GM12874 (cell line): ENCODE results near the gene DLG5.

Source experiments
- CTCF ChIP-seq: IDR thresholded peaks from 2 replicates; pipeline ENCODE4 v1.5.1; 2011; ENCODE audit warnings: low read depth, mild to moderate bottlenecking, control low read depth, low read length, moderate library complexity; ENCODE audit not compliant: insufficient read depth

The DLG5 gene

DNA sequence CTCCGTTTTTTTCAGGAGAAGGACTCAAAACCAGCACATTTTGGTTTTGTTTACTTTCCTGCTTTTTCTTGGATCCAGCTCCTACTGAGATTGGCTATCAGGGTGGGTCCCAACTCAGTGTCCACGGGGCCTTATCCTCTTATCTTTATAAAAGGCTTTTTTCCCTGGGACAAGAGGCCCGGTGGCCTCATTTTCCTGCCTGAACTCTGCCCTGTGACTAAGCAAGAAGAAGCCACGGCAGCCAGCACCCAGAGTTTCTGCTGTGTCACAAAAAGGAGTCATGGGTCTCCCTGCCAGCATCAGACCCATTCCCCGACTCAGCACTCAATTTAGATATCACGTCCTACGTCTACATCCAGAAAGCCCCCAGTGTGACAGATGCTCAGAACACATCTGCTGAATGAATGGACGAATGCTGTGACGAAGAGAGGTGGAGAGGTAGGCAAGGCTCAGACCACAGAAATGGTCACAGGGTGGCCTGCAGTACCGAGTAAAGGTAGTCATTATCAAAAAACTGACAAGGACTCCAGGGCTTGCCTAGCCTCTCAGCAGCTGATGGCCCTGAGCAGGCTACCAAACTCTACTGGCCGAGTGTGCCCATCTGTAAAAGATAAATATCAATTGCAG lies 16.7 kb downstream of the DLG5 start:
- TF ChIP-seq CTCF, result no peak

GRCh38 chr10:77909021-77909748 lies 17.4 kb downstream of the DLG5 start:
- TF ChIP-seq CTCF, result no peak

DNA sequence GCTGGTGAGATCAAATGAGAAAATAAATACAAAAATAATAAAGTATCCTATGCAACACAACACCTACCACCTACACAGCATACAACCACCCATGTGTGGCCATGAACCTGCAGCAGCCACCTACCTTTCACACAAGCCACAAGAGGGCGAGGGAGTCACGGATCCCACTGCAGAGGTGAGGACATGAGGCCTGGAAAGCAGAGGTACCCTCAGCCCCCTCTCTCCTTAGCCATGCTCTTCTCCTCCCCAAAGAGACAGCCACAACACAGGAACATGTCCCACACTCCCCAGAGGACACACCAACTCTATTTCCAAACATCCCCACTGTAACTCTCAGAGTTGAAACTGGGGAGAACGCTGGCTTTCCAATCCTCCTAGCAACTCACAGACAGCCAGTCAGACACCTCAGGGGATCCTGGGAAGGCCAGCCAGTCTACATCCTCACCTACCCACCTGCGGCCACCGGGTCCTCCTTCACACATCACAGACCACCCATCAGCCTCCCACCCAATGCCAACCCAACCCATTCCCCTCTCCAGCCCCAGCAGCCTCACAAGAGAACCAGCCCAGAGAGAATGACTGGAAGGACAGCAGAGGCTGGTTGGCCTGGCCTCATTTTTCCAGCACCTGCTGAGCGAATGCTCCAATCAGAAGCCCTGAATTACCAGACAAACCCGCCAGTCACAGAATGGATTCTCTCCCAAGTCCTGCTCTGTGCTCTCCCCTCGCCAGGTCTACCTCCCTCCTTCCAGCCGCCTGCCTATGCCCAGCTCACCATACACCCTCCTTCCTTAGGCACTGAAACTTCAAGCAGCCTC lies 18.4 kb downstream of the DLG5 start:
- peak; percentile 34; the same call in 1 of the 2 replicates for TF ChIP-seq CTCF

DNA sequence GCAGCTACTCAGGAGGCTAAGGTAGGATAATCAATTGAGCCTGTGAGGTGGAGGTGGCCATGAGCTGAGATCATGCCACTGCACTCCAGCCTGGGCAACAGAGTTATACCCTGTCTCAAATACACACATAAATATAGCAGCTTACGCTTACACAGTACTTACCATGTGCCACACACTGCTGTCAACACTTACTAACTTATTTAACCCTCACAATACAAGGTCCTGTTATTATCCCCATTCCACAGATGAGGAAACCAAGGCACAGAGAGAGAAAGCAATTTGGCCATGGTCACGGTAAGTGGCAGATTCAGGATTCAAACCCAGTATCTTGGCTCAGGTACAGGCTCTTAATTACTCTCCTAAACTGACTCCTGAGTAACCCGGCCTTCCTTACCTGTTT lies 19.1 kb downstream of the DLG5 start:
- no peak for TF ChIP-seq CTCF

DNA sequence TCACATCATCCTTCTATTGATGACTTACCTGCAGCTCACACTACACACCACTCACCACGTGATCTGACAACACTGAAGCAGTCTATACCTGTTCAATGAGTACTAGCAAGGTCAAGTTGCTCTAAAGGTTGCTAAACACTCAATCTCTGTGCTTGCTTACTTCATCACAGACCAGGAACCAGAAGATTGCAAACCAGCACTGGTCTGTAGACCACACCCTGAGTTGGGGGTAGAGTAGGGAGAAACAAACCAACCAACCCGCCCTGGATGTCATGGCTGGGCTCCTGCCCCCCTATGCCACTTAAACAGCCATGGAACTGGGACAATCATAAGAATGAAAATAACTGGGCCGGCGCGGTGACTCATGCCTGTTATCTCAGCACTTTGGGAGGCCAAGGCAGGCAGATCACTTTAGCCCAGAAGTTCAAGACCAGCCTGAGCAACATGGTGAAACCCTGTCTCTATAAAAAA lies 19.6 kb downstream of the DLG5 start:
- TF ChIP-seq CTCF, result no peak

DNA sequence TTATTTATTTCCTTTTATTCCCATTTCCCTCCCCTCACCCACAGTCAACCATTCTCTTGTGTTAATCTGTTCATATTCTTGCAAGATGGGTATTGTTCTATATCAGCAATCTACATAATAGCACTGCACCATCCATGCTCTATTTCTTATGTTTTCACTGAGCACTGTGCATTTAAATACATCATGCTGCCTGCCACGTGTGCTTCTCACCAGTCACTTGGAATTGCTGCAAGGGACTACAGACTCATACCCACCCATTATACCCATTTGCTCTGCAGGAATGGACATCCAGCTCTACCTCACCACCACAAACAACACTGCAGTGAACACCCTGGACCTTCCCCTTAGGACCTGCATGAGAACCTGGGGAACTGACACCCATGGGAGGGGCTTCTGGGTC lies 20.8 kb downstream of the DLG5 start:
- TF ChIP-seq CTCF, result no peak

GRCh38 chr10:77905086-77905748 lies 21.3 kb downstream of the DLG5 start:
- no peak for TF ChIP-seq CTCF
